Stimulated activated effector memory CD8-positive, alpha-beta T cell treated with anti-CD3 and anti-CD28 coated beads, Interleukin-12 subunit alpha, Interleukin-12 subunit beta, amount 100 ng/mL, for 72 hours (primary cell): Measurements from ENCODE around the gene PTGES3L.
A peak's percentile ranks its signal among the peaks of the same experiment; 100 is the strongest.
"Not testable (repeated sequence)": the region's sequence is repeated elsewhere in the genome, so short reads cannot be mapped to it uniquely, and the experiment has no call there.

Experiments used
- ATAC-seq: fragments of 150-1000 bp; cut with Tn5 transposase; 2 replicates; pipeline ENCODE4 v1.10.0; 2021
- DNase-seq, 2 donors: peaks; one replicate each; pipeline ENCODE4 v3.0.0; 2021 to 2022; ENCODE audit warnings: low spot score in 2 of 2
- H3K27ac Mint-ChIP-seq: one replicate; pipeline ENCODE4 v1.8.0; 2022; ENCODE audit warnings: mild to moderate bottlenecking, mixed read lengths
- H3K36me3 Mint-ChIP-seq: one replicate; pipeline ENCODE4 v1.8.0; 2022; ENCODE audit warnings: mild to moderate bottlenecking, mixed read lengths
- H3K4me1 Mint-ChIP-seq: one replicate; pipeline ENCODE4 v1.8.0; 2022; ENCODE audit warnings: mixed read lengths
- H3K4me3 Mint-ChIP-seq: one replicate; pipeline ENCODE4 v1.8.0; 2022; ENCODE audit warnings: mild to moderate bottlenecking, mixed read lengths
- H3K9me3 Mint-ChIP-seq: one replicate; pipeline ENCODE4 v1.8.0; 2022; ENCODE audit warnings: mixed read lengths

PTGES3L gene

GRCh38 chr17:43018008-43018853 is 38.4 kb upstream of the PTGES3L start:
- H3K27ac Mint-ChIP-seq: peak overlapping the region; percentile 43
- DNase-seq: no peak
- no peaks in the 10 kb centered on the region for H3K9me3 Mint-ChIP-seq
- H3K4me3 Mint-ChIP-seq: no peak overlapping the region
- ATAC-seq: peak; percentile 22
- peaks cover 37% of the 10 kb centered on the region for H3K4me1 Mint-ChIP-seq
- peaks cover 27% of the 10 kb centered on the region for H3K36me3 Mint-ChIP-seq

- H3K36me3 Mint-ChIP-seq: peaks cover 39% of the 10 kb centered on the region
Measured at GRCh38 chr17:43016216-43016615, 36.3 kb upstream of the PTGES3L start.

GRCh38 chr17:43015579-43015978 is 35.7 kb upstream of the PTGES3L start:
- ATAC-seq (no peak), DNase-seq (no peak)
- Mint-ChIP-seq H3K9me3 (no peaks in the 10 kb centered on the region), H3K4me1 (peaks cover 40% of the 10 kb centered on the region), H3K27ac (peak overlapping the region; percentile 66), H3K36me3 (peaks cover 42% of the 10 kb centered on the region), H3K4me3 (no peak overlapping the region)

More at GRCh38 chr17:43016216-43016615, 36.3 kb upstream of the PTGES3L start:
- H3K4me3 Mint-ChIP-seq: no peak overlapping the region
- H3K9me3 Mint-ChIP-seq: no peaks in the 10 kb centered on the region
- DNase-seq (no peak), ATAC-seq (no peak)
- peaks cover 41% of the 10 kb centered on the region for H3K4me1 Mint-ChIP-seq
- H3K27ac Mint-ChIP-seq: peak overlapping the region; percentile 66

GRCh38 chr17:43014649-43015542 is 35.0 kb upstream of the PTGES3L start:
- Mint-ChIP-seq H3K27ac (peak overlapping the region; percentile 66), H3K36me3 (peaks cover 47% of the 10 kb centered on the region), H3K4me1 (peaks cover 43% of the 10 kb centered on the region), H3K4me3 (no peak overlapping the region), H3K9me3 (no peaks in the 10 kb centered on the region)
- DNase-seq (no peak), ATAC-seq (no peak)

- H3K9me3 Mint-ChIP-seq: no peaks in the 10 kb centered on the region
- DNase-seq (no peak), ATAC-seq (no peak)
- no peak overlapping the region for H3K4me3 Mint-ChIP-seq
- peaks cover 36% of the 10 kb centered on the region for H3K4me1 Mint-ChIP-seq
- peaks cover 49% of the 10 kb centered on the region for H3K36me3 Mint-ChIP-seq
- peak overlapping the region; percentile 76 for H3K27ac Mint-ChIP-seq
Measured at GRCh38 chr17:43014020-43014648, 34.3 kb upstream of the PTGES3L start.

- Mint-ChIP-seq H3K9me3 (no peaks in the 10 kb centered on the region), H3K27ac (peak overlapping the region; percentile 76), H3K4me1 (peaks cover 29% of the 10 kb centered on the region), H3K4me3 (no peak overlapping the region), H3K36me3 (peaks cover 49% of the 10 kb centered on the region)
- no peak for DNase-seq
- ATAC-seq: no peak
Measured at GRCh38 chr17:43013296-43013695, 33.4 kb upstream of the PTGES3L start.

- Mint-ChIP-seq H3K4me1 (peaks cover 24% of the 10 kb centered on the region), H3K9me3 (no peaks in the 10 kb centered on the region), H3K4me3 (no peak overlapping the region), H3K27ac (peak overlapping the region; percentile 18), H3K36me3 (peaks cover 49% of the 10 kb centered on the region)
- DNase-seq (no peak), ATAC-seq (no peak)
Measured at GRCh38 chr17:43011728-43012472, 32.0 kb upstream of the PTGES3L start.

- H3K27ac Mint-ChIP-seq: peak overlapping the region; percentile 60
- no peak overlapping the region for H3K4me3 Mint-ChIP-seq
- H3K9me3 Mint-ChIP-seq: no peaks in the 10 kb centered on the region
- DNase-seq (no peak), ATAC-seq (no peak)
- peaks cover 52% of the 10 kb centered on the region for H3K36me3 Mint-ChIP-seq
- H3K4me1 Mint-ChIP-seq: peaks cover 30% of the 10 kb centered on the region
Measured at GRCh38 chr17:43010667-43011308, 30.9 kb upstream of the PTGES3L start.

GRCh38 chr17:43006639-43007551 is 27.0 kb upstream of the PTGES3L start, which contains the start of gene IFI35:
Gene IFI35 (plus strand): TSS chr17:43006784. CDS start chr17:43006948, 164 bp downstream.
- H3K9me3 Mint-ChIP-seq: no peaks in the 10 kb centered on the region
- peak within 1 kb of the TSS; percentile 99 for H3K27ac Mint-ChIP-seq
- H3K4me1 Mint-ChIP-seq: peaks cover 22% of the 10 kb centered on the region
- peak within 1 kb of the TSS; percentile 99 for H3K4me3 Mint-ChIP-seq
- ATAC-seq (peak; percentile 97), DNase-seq (peak; percentile 63 to 88)
- H3K36me3 Mint-ChIP-seq: peaks cover 60% of the 10 kb centered on the region

- Mint-ChIP-seq H3K4me3 (no peak overlapping the region), H3K27ac (peak overlapping the region; percentile 32), H3K36me3 (peaks cover 78% of the 10 kb centered on the region), H3K9me3 (no peaks in the 10 kb centered on the region), H3K4me1 (peaks cover 23% of the 10 kb centered on the region)
- DNase-seq (peak in 1 of 2 donors; percentile 46), ATAC-seq (no peak)
Measured at GRCh38 chr17:43003542-43004172, 23.8 kb upstream of the PTGES3L start.

GRCh38 chr17:43000894-43001293 is 21.0 kb upstream of the PTGES3L start:
- H3K27ac Mint-ChIP-seq: peak overlapping the region; percentile 99
- DNase-seq, ATAC-seq, H3K9me3 Mint-ChIP-seq: not testable (repeated sequence)
- H3K4me3 Mint-ChIP-seq: peak overlapping the region; percentile 94
- peaks cover 26% of the 10 kb centered on the region for H3K4me1 Mint-ChIP-seq
- H3K36me3 Mint-ChIP-seq: peaks cover 81% of the 10 kb centered on the region

- Mint-ChIP-seq H3K4me1 (peaks cover 26% of the 10 kb centered on the region), H3K4me3 (peak overlapping the region; percentile 94), H3K36me3 (peaks cover 69% of the 10 kb centered on the region), H3K9me3 (no peaks in the 10 kb centered on the region), H3K27ac (peak overlapping the region; percentile 99)
- ATAC-seq (no peak), DNase-seq (no peak)
Measured at GRCh38 chr17:42999003-42999525, 19.2 kb upstream of the PTGES3L start.
